AG20443 (cell line): ENCODE measurements around the gene EEIG1.
A peak's percentile ranks its signal among the peaks of the same experiment; 100 is the strongest.

ENCODE experiments used
- DNase-seq: peaks from one replicate; pipeline ENCODE4 v3.0.0; 2012; ENCODE audit warnings: low spot score, mixed read lengths

EEIG1 gene

GRCh38 chr9:127974769-127975261, 6.0 kb downstream of the EEIG1 start:
- DNase-seq = peak; percentile 73

GRCh38 chr9:127974001-127974768, 6.6 kb downstream of the EEIG1 start:
- DNase-seq = no peak

GRCh38 chr9:127973169-127974000, 7.4 kb downstream of the EEIG1 start:
- DNase-seq = no peak

GRCh38 chr9:127972236-127972871, 8.4 kb downstream of the EEIG1 start:
- no peak for DNase-seq

- DNase-seq = no peak
These were observed 9.2 kb downstream of the EEIG1 start for GRCh38 chr9:127971357-127972235.

GRCh38 chr9:127970401-127971313, 10.1 kb downstream of the EEIG1 start:
- no peak for DNase-seq

- peak; percentile 87 for DNase-seq
These were observed 11.9 kb downstream of the EEIG1 start for GRCh38 chr9:127968700-127969383.

GRCh38 chr9:127968042-127968441, 12.7 kb downstream of the EEIG1 start:
- no peak for DNase-seq

- DNase-seq = no peak
These were observed 13.5 kb downstream of the EEIG1 start for GRCh38 chr9:127967151-127967809.

GRCh38 chr9:127966416-127967150, 14.2 kb downstream of the EEIG1 start:
- DNase-seq = no peak

GRCh38 chr9:127965953-127966352, 14.8 kb downstream of the EEIG1 start:
- no peak for DNase-seq

GRCh38 chr9:127963359-127964064, 17.3 kb downstream of the EEIG1 start:
- no peak for DNase-seq

- no peak for DNase-seq
These were observed 17.8 kb downstream of the EEIG1 start for GRCh38 chr9:127963041-127963358.

GRCh38 chr9:127962278-127962677, 18.5 kb downstream of the EEIG1 start:
- no peak for DNase-seq

- no peak for DNase-seq
These were observed 19.1 kb downstream of the EEIG1 start for GRCh38 chr9:127961613-127962155.

GRCh38 chr9:127961155-127961490, 19.7 kb downstream of the EEIG1 start:
- no peak for DNase-seq

GRCh38 chr9:127960410-127961154, 20.2 kb downstream of the EEIG1 start:
- DNase-seq = no peak
